ENCODE data around the gene ASAP3. TPM values are rescaled to one million over a fixed set of nuclear protein-coding genes. Genes with fewer than 3 reads are reported as not detected.

The ASAP3 gene
- total RNA-seq, 6 experiments from 2014 or later: 5.9 to 14.5 (median 12.3) TPM

DNA sequence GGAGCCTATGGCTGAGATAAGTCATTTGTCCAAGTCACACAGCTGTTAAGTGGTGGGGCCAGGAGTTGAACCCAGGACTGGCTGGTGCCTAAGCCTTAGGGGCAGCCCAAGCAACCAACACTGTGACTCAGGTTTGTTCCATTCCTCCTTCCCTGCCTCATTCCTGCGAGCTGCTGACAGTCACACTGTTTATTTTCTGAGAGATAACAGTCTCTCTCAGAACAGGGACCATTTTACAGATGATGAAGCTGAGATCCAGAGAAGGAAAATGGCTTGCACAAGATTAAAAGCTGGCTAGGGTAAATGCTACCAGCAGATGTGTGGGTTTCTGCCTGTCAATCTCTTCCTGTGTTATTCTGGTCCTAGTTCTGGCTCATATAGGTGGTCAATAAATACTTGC lies 35.1 kb downstream of the ASAP3 start:
- no peak for DNase-seq
- H3K27me3 Mint-ChIP-seq (ENCODE audit: insufficient read depth): peaks cover 3% of the 10 kb centered on the region
- no peaks in the 10 kb centered on the region for H3K9me3 Mint-ChIP-seq
- H3K4me1 Mint-ChIP-seq (ENCODE audit: low read depth): peaks cover 21% of the 10 kb centered on the region
- H3K27ac Mint-ChIP-seq: no peak overlapping the region
- no peaks in the 10 kb centered on the region for H3K36me3 Mint-ChIP-seq (ENCODE audit: low read depth)
- TF ChIP-seq, protein P1, sequence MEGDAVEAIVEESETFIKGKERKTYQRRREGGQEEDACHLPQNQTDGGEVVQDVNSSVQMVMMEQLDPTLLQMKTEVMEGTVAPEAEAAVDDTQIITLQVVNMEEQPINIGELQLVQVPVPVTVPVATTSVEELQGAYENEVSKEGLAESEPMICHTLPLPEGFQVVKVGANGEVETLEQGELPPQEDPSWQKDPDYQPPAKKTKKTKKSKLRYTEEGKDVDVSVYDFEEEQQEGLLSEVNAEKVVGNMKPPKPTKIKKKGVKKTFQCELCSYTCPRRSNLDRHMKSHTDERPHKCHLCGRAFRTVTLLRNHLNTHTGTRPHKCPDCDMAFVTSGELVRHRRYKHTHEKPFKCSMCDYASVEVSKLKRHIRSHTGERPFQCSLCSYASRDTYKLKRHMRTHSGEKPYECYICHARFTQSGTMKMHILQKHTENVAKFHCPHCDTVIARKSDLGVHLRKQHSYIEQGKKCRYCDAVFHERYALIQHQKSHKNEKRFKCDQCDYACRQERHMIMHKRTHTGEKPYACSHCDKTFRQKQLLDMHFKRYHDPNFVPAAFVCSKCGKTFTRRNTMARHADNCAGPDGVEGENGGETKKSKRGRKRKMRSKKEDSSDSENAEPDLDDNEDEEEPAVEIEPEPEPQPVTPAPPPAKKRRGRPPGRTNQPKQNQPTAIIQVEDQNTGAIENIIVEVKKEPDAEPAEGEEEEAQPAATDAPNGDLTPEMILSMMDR (IDR thresholded peaks at IDR 0.05): no peak
- H3K4me3 Mint-ChIP-seq: no peak overlapping the region

DNA sequence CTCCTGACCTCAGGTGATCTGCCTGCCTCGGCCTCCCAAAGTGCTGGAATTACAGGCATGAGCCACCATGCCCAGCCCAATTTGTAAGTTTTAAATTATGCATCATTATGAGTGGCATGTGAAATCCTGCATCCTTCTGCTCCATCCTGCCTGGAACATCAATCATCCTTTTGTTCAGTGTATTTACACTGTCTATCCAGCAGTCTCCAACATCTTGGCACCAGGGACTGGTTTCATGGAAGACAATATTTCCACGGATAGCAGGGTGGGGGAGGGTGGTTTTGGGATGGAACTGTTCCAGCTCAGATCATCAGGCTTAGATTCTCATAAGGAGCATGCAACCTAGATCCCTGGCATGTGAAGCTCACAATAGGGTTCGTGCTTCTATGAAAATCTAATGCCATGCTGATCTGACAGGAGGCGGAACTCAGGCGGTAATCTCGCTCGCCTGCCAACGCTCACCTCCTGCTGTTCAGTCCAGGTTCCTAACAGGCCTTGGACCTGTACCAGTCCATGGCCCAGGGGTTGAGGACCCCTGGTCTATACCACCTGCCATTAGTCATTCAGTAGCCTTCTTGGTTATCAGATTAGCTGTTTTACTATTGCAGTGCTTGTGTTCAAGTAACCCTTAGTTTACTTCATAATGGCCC lies 37.2 kb downstream of the ASAP3 start:
- no peak for DNase-seq
- Mint-ChIP-seq H3K4me1 (ENCODE audit: low read depth) (peaks cover 11% of the 10 kb centered on the region), H3K27ac (no peak overlapping the region), H3K27me3 (ENCODE audit: insufficient read depth) (peaks cover 7% of the 10 kb centered on the region), H3K36me3 (ENCODE audit: low read depth) (peaks cover 4% of the 10 kb centered on the region; the same call in 1 of the 2 replicates), H3K9me3 (no peaks in the 10 kb centered on the region), H3K4me3 (no peak overlapping the region)
- TF ChIP-seq, protein P1 (IDR thresholded peaks at IDR 0.05): no peak

DNA sequence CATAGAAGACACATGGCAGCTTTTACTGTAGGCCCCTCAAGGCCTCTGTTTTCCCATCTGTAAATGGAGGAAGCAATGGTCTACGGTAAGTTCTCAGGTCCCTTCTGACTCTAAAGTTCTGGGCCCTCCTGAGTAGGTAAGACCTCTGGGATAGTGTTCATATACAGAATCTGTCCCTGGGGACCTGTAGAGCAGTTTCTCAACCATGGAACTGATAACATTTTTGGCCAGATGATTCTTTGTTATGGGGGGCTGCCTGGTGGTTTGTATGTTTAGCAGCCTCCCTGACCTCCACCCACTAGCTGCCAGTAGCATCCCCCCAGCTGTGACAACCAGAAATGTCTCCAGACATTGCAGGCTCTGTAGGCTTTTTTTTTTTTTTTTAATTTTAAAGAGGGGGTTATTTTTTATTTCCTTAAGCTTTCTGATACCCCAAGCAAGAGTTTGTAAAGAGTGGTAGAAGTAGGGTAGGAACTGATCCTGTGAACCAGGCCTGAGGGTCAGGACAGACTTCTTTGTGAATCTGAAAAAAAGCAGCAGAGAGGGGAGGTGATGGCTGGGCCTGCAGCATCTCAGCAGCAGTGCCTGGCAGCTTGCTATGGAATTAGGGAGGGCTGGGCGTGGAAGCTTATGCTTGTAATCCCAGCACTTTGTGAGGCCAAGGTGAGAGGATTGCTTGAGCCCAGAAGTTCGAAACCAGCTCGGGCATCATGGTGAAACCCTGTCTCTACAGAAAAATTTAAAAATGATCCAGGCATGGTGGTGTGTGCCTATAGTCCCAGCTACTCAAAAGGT lies 39.2 kb downstream of the ASAP3 start:
- H3K4me3 Mint-ChIP-seq: no peak overlapping the region
- DNase-seq: no peak
- no peaks in the 10 kb centered on the region for H3K9me3 Mint-ChIP-seq
- TF ChIP-seq, protein P1 (IDR thresholded peaks at IDR 0.05): no peak
- H3K4me1 Mint-ChIP-seq (ENCODE audit: low read depth): peaks cover 6% of the 10 kb centered on the region; the same call in 1 of the 2 replicates
- peaks cover 4% of the 10 kb centered on the region; the same call in 1 of the 2 replicates for H3K36me3 Mint-ChIP-seq (ENCODE audit: low read depth)
- H3K27ac Mint-ChIP-seq: no peak overlapping the region
- H3K27me3 Mint-ChIP-seq (ENCODE audit: insufficient read depth): peaks cover 7% of the 10 kb centered on the region; the same call in 1 of the 2 replicates

DNA sequence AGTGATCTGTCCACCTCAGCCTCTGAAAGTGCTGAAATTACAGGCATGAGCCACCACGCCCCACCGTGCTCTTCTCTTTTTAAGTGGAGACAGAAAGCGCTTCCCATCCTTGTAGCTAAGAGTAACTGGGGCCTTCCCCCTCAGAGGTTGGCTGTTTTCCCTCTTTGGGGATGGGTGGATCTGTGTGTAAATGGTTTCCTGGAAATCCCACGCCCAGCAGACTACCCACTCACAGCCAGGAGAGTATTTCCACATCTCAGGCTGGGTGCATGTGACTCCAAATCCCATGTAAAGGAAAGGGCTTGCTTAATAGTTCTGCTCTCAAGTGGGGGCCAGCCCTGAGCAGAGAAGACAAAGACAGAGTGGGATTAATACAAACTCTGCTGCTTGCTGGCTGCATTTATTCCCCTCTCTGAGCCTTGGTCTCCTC lies 39.9 kb downstream of the ASAP3 start:
- Mint-ChIP-seq H3K27me3 (ENCODE audit: insufficient read depth) (peaks cover 7% of the 10 kb centered on the region; the same call in 1 of the 2 replicates), H3K36me3 (ENCODE audit: low read depth) (peaks cover 4% of the 10 kb centered on the region; the same call in 1 of the 2 replicates), H3K4me1 (ENCODE audit: low read depth) (peaks cover 6% of the 10 kb centered on the region; the same call in 1 of the 2 replicates), H3K4me3 (no peak overlapping the region), H3K27ac (no peak overlapping the region), H3K9me3 (no peaks in the 10 kb centered on the region)
- no peak for DNase-seq
- TF ChIP-seq, protein P1 (IDR thresholded peaks at IDR 0.05): no peak

DNA sequence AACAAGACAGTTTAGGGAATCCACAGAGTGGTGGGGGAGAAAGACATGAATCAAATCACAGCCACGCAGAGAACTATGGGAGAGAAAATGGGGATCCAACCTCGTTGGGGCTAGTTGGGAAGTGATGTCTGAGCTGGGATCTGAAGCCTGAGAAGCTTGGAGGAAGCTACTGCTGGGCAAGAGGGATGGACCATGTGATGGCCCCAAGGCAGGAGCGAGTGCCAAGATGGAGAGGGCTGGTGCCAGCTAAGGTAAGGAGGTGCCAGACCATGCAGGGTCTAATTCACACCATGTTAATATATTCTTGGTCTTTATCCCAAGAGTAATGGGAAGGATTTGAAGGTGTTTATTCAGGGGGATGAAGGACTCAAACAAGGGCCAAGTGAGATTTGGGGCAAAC lies 41.2 kb downstream of the ASAP3 start:
- Mint-ChIP-seq H3K27me3 (ENCODE audit: insufficient read depth) (peaks cover 7% of the 10 kb centered on the region; the same call in 1 of the 2 replicates), H3K36me3 (ENCODE audit: low read depth) (peaks cover 4% of the 10 kb centered on the region; the same call in 1 of the 2 replicates), H3K4me3 (no peak overlapping the region), H3K27ac (no peak overlapping the region), H3K9me3 (no peaks in the 10 kb centered on the region), H3K4me1 (ENCODE audit: low read depth) (peaks cover 4% of the 10 kb centered on the region; the same call in 1 of the 2 replicates)
- TF ChIP-seq, protein P1 (IDR thresholded peaks at IDR 0.05): no peak
- DNase-seq: no peak

Measured in HFFc6 (cell line).